Neural cell (in vitro differentiated cells): Measurements from ENCODE around the gene S100A5. TPM values are rescaled to one million over a fixed set of nuclear protein-coding genes. Genes with fewer than 3 reads are reported as not detected.

Source experiments
- H2AFZ ChIP-seq: fragments of 200-600, 300-800 bp; sonication (generic), shearing (Covaris generic); 2 replicates; pipeline ENCODE4 v1.6.0; 2014; ENCODE audit warnings: low read depth, mild to moderate bottlenecking, antibody characterized with exemption, low read length, moderate library complexity
- H3F3A ChIP-seq: fragments of 200-600 bp; shearing (Covaris generic); 2 replicates; pipeline ENCODE4 v1.6.1; 2016; ENCODE audit warnings: mild to moderate bottlenecking, moderate library complexity, mixed read lengths, antibody characterized with exemption, low read length; ENCODE audit not compliant: insufficient read depth, poor library complexity, severe bottlenecking
- H3K27ac ChIP-seq: fragments of 200-600, 300-800 bp; sonication (generic), shearing (Covaris generic); 2 replicates; pipeline ENCODE4 v1.5.1; 2014; ENCODE audit warnings: mild to moderate bottlenecking, low read length, moderate library complexity
- H3K27me3 ChIP-seq: fragments of 300-800, 200-600 bp; sonication (generic), shearing (Covaris generic); 2 replicates; pipeline ENCODE4 v1.6.0; 2014; ENCODE audit warnings: mild to moderate bottlenecking, low read depth, low read length, moderate library complexity; ENCODE audit not compliant: insufficient read depth
- H3K36me3 ChIP-seq: fragments of 300-800, 200-600 bp; sonication (generic), shearing (Covaris generic); 2 replicates; pipeline ENCODE4 v1.5.1; 2014; ENCODE audit warnings: mild to moderate bottlenecking, antibody characterized with exemption, low read length, moderate library complexity; ENCODE audit not compliant: insufficient read depth
- H3K4me2 ChIP-seq: fragments of 300-800, 200-600 bp; sonication (generic), shearing (Covaris generic); 2 replicates; pipeline ENCODE4 v1.6.0; 2014; ENCODE audit warnings: mild to moderate bottlenecking, low read length
- H3K4me3 ChIP-seq: fragments of 300-800, 200-600 bp; sonication (generic), shearing (Covaris generic); 2 replicates; pipeline ENCODE4 v1.5.1; 2014; ENCODE audit warnings: mild to moderate bottlenecking, low read length, moderate library complexity
- H3K79me2 ChIP-seq: fragments of 200-600 bp; shearing (Covaris generic); replicated peaks from 2 replicates; pipeline ENCODE4 v1.6.0; 2014; ENCODE audit warnings: mild to moderate bottlenecking, low read length, moderate library complexity; ENCODE audit not compliant: insufficient read depth
- H3K9ac ChIP-seq: fragments of 300-800, 200-600 bp; sonication (generic), shearing (Covaris generic); 2 replicates; pipeline ENCODE4 v1.6.1; 2016; ENCODE audit warnings: mild to moderate bottlenecking, low read length, mixed read lengths
- H3K9me2 ChIP-seq: fragments of 200-600 bp; shearing (Covaris generic); 2 replicates; pipeline ENCODE4 v1.6.1; 2016; ENCODE audit warnings: mild to moderate bottlenecking, low read length, mixed read lengths; ENCODE audit not compliant: insufficient read depth
- H3K9me3 ChIP-seq: fragments of 200-600, 300-800 bp; sonication (generic), shearing (Covaris generic); 2 replicates; pipeline ENCODE4 v1.6.1; 2016; ENCODE audit warnings: mild to moderate bottlenecking, mixed run types, low read length, moderate library complexity, mixed read lengths
- H4K20me1 ChIP-seq: fragments of 200-600 bp; shearing (Covaris generic); 2 replicates; pipeline ENCODE4 v1.6.1; 2016; ENCODE audit warnings: mild to moderate bottlenecking, mixed run types; ENCODE audit not compliant: insufficient read depth
- EP300 ChIP-seq: fragments of 450-650 bp; conservative IDR thresholded peaks from 2 replicates; pipeline ENCODE4 v1.6.1; 2014; ENCODE audit warnings: antibody characterized with exemption, mild to moderate bottlenecking, moderate library complexity; ENCODE audit not compliant: poor library complexity, severe bottlenecking
- EZH2 ChIP-seq: fragments of 200-600, 300-800 bp; shearing (Covaris generic), sonication (generic); IDR thresholded peaks from 2 replicates; pipeline ENCODE4 v1.6.1; 2014; ENCODE audit warnings: antibody characterized with exemption, low read length, borderline replicate concordance, mild to moderate bottlenecking; ENCODE audit not compliant: insufficient read depth, poor library complexity, severe bottlenecking
- MXI1 ChIP-seq: fragments of 450-650 bp; conservative IDR thresholded peaks from 2 replicates; pipeline ENCODE4 v1.6.1; 2014; ENCODE audit warnings: antibody characterized with exemption, mild to moderate bottlenecking; ENCODE audit not compliant: poor library complexity, severe bottlenecking
- POLR2AphosphoS5 ChIP-seq: IDR thresholded peaks from 2 replicates; pipeline ENCODE4 v1.6.1; 2012
- RAD21 ChIP-seq: fragments of 450-650 bp; conservative IDR thresholded peaks from 2 replicates; pipeline ENCODE4 v1.6.1; 2014; ENCODE audit warnings: antibody characterized with exemption, mild to moderate bottlenecking, moderate library complexity
- REST ChIP-seq: IDR thresholded peaks from 2 replicates; pipeline ENCODE4 v1.6.1; 2012; ENCODE audit warnings: borderline replicate concordance
- SMC3 ChIP-seq: fragments of 450-650 bp; conservative IDR thresholded peaks from 2 replicates; pipeline ENCODE4 v1.6.1; 2014; ENCODE audit warnings: antibody characterized with exemption, mild to moderate bottlenecking, moderate library complexity; ENCODE audit not compliant: poor library complexity
- TAF1 ChIP-seq: IDR thresholded peaks from 2 replicates; pipeline ENCODE4 v1.6.1; 2012; ENCODE audit warnings: low read depth
- polyA plus RNA-seq: library from polyadenylated mRNA; depleted of rRNA; stranded (reverse); fragments of >200 nt; gene quantifications from 2 replicates; pipeline ENCODE4 v1.2.3, GENCODE V29; 2014
- TF ChIP-seq, protein P1 (sequence below): fragments of 450-650 bp; IDR thresholded peaks from 2 replicates; pipeline ENCODE4 v1.5.1; 2014; ENCODE audit warnings: antibody characterized with exemption, mild to moderate bottlenecking, moderate library complexity; ENCODE audit not compliant: poor library complexity, severe bottlenecking

Gene S100A5
- polyA plus RNA-seq, 1 donor from 2014 or later = not detected

GRCh38 chr1:153545067-153546055 lies 4.6 kb upstream of the S100A5 start, which contains the start of gene S100A4:
S100A4 (minus strand) TSS chr1:153545806; CDS start chr1:153544794, 1,012 bp downstream.
- Histone ChIP-seq H4K20me1 (no peaks in the 10 kb centered on the region), H3K27ac (no peak within 1 kb of the TSS), H3K9me3 (no peaks in the 10 kb centered on the region), H3K27me3 (no peaks in the 10 kb centered on the region), H2AFZ (no peak within 1 kb of the TSS), H3K9me2 (no peaks in the 10 kb centered on the region), H3K4me3 (no peak within 1 kb of the TSS), H3K36me3 (no peaks in the 10 kb centered on the region), H3F3A (no peaks in the 10 kb centered on the region), H3K9ac (no peak within 1 kb of the TSS), H3K4me2 (no peak within 1 kb of the TSS), H3K79me2 (no peaks in the 10 kb centered on the region)
- TF ChIP-seq, protein P1, sequence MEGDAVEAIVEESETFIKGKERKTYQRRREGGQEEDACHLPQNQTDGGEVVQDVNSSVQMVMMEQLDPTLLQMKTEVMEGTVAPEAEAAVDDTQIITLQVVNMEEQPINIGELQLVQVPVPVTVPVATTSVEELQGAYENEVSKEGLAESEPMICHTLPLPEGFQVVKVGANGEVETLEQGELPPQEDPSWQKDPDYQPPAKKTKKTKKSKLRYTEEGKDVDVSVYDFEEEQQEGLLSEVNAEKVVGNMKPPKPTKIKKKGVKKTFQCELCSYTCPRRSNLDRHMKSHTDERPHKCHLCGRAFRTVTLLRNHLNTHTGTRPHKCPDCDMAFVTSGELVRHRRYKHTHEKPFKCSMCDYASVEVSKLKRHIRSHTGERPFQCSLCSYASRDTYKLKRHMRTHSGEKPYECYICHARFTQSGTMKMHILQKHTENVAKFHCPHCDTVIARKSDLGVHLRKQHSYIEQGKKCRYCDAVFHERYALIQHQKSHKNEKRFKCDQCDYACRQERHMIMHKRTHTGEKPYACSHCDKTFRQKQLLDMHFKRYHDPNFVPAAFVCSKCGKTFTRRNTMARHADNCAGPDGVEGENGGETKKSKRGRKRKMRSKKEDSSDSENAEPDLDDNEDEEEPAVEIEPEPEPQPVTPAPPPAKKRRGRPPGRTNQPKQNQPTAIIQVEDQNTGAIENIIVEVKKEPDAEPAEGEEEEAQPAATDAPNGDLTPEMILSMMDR = no peak
- TF ChIP-seq REST = no peak
- TF ChIP-seq RAD21 = no peak
- no peak for TF ChIP-seq MXI1
- no peak for TF ChIP-seq EP300
- TF ChIP-seq POLR2AphosphoS5 = no peak
- no peak for TF ChIP-seq TAF1
- no peak for TF ChIP-seq EZH2
- no peak for TF ChIP-seq SMC3

DNA sequence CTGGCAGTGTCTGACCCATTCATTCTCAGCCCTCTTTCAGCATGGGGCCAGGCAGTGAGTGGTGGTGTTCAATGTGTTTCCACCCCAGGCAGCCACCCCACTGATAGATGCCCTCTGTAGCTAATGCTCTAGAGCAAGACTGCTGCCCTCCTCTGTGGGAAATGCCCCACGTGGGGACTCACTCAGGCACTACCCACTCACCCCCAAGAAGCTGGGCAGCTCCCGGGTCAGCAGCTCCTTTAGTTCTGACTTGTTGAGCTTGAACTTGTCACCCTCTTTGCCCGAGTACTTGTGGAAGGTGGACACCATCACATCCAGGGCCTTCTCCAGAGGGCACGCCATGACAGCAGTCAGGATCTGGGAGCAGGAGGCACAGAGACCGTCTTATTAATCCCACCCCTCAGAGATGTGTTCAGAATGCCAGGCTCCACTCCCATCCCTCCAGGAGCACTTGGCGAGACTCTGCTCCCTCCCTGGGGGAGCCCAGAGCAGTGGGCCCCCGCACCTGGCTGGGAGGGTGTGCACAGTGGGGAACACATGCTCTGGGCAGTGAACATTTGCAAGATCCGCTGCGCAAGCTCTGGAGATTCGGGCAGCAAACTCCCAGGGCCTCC lies 3.8 kb upstream of the S100A5 start:
- Histone ChIP-seq H3K9me2 (no peaks in the 10 kb centered on the region), H3K27me3 (no peaks in the 10 kb centered on the region), H3F3A (no peaks in the 10 kb centered on the region), H3K4me2 (no peak overlapping the region), H3K79me2 (no peaks in the 10 kb centered on the region), H3K36me3 (no peaks in the 10 kb centered on the region), H3K9me3 (no peaks in the 10 kb centered on the region), H3K9ac (no peak overlapping the region), H4K20me1 (no peaks in the 10 kb centered on the region), H2AFZ (no peak overlapping the region), H3K4me3 (no peak overlapping the region), H3K27ac (no peak overlapping the region)
- TF ChIP-seq REST (no peak), TAF1 (no peak), POLR2AphosphoS5 (no peak), EP300 (no peak), RAD21 (no peak), EZH2 (no peak), MXI1 (no peak), SMC3 (no peak)
- TF ChIP-seq, protein P1 = no peak
